ENCODE results near the gene USP6NL.

DNA sequence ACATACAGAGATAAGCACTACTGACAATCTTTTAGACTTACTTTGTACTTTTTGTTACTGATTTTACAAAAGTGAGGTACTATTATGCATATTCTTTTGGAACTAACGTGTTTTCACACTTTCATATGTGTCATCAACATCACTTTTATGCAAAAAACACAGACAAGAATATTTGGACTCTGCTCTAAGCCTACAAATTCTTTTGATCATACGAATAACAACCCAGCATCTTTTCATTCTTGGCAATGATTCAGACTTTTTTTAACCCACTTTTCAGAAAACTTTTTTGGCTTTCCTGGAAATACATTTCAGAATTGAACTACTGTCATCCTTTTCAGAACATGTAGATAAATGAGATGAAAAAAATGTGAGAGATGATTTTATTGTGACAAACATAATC, 30.2 kb downstream of the USP6NL start:
- TF ChIP-seq, protein P1, sequence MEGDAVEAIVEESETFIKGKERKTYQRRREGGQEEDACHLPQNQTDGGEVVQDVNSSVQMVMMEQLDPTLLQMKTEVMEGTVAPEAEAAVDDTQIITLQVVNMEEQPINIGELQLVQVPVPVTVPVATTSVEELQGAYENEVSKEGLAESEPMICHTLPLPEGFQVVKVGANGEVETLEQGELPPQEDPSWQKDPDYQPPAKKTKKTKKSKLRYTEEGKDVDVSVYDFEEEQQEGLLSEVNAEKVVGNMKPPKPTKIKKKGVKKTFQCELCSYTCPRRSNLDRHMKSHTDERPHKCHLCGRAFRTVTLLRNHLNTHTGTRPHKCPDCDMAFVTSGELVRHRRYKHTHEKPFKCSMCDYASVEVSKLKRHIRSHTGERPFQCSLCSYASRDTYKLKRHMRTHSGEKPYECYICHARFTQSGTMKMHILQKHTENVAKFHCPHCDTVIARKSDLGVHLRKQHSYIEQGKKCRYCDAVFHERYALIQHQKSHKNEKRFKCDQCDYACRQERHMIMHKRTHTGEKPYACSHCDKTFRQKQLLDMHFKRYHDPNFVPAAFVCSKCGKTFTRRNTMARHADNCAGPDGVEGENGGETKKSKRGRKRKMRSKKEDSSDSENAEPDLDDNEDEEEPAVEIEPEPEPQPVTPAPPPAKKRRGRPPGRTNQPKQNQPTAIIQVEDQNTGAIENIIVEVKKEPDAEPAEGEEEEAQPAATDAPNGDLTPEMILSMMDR (IDR thresholded peaks at IDR 0.05): no peak
- TF ChIP-seq POLR2A (IDR thresholded peaks at IDR 0.05): no peak

Measured in uterus (tissue), 2 donors.